NCI-H2107 (cell line): ENCODE results near the gene MYH13.

Experiments used
- DNase-seq: peaks from one replicate; lab custom pipeline; 2025; lab: John Stamatoyannopoulos, UW

Gene MYH13

GRCh38 chr17:10372906-10373305, at the start of gene MYH13:
TSS of gene MYH13 (minus strand) at chr17:10373006. CDS start at chr17:10364530, 8,476 bp downstream.
- DNase-seq = no peak

- no peak for DNase-seq
Measured at GRCh38 chr17:10421900-10422542, 49.2 kb upstream of the MYH13 start, which contains the start of gene MYH8. TSS of gene MYH8 (minus strand) at chr17:10421950. CDS start at chr17:10420227, 1,723 bp downstream.

- DNase-seq = no peak
Measured at GRCh38 chr17:10421211-10421610, 48.4 kb upstream of the MYH13 start.

- no peak for DNase-seq
Measured at GRCh38 chr17:10420811-10421210, 48.0 kb upstream of the MYH13 start.

- DNase-seq = no peak
Measured at GRCh38 chr17:10417431-10417830, 44.6 kb upstream of the MYH13 start.

GRCh38 chr17:10415161-10415560, 42.4 kb upstream of the MYH13 start:
- DNase-seq = no peak

- DNase-seq = no peak
Measured at GRCh38 chr17:10403589-10403988, 30.8 kb upstream of the MYH13 start.

GRCh38 chr17:10398352-10398751, 25.5 kb upstream of the MYH13 start:
- DNase-seq = no peak

GRCh38 chr17:10396524-10397163, 23.8 kb upstream of the MYH13 start:
- DNase-seq = no peak

- DNase-seq = no peak
Measured at GRCh38 chr17:10394201-10394887, 21.5 kb upstream of the MYH13 start.

GRCh38 chr17:10392880-10393279, 20.1 kb upstream of the MYH13 start:
- no peak for DNase-seq

- DNase-seq = no peak
Measured at GRCh38 chr17:10385871-10386270, 13.1 kb upstream of the MYH13 start.

- no peak for DNase-seq
Measured at GRCh38 chr17:10384175-10384574, 11.4 kb upstream of the MYH13 start.

- DNase-seq = no peak
Measured at GRCh38 chr17:10380631-10381408, 8.0 kb upstream of the MYH13 start.

- no peak for DNase-seq
Measured at GRCh38 chr17:10370016-10370608, 2.7 kb downstream of the MYH13 start.

GRCh38 chr17:10369239-10369638, 3.6 kb downstream of the MYH13 start:
- no peak for DNase-seq

GRCh38 chr17:10368561-10368960, 4.2 kb downstream of the MYH13 start:
- DNase-seq = no peak

- DNase-seq = no peak
Measured at GRCh38 chr17:10360578-10360977, 12.2 kb downstream of the MYH13 start.

- no peak for DNase-seq
Measured at GRCh38 chr17:10357768-10358167, 15.0 kb downstream of the MYH13 start.

- DNase-seq = no peak
Measured at GRCh38 chr17:10354651-10355050, 18.2 kb downstream of the MYH13 start.

- no peak for DNase-seq
Measured at GRCh38 chr17:10352893-10353292, 19.9 kb downstream of the MYH13 start.

GRCh38 chr17:10349403-10349802, 23.4 kb downstream of the MYH13 start:
- DNase-seq = no peak
